Astrocyte of the spinal cord (primary cell): ENCODE data around the gene OPN1SW.

Source experiments
- DNase-seq: peaks from one replicate; pipeline ENCODE4 v3.0.0; 2011; ENCODE audit warnings: low read depth, low spot score
- H3K4me3 ChIP-seq: 2 replicates; pipeline ENCODE4 v1.5.1; 2011; ENCODE audit warnings: low read depth, mild to moderate bottlenecking, low read length, moderate library complexity
- CTCF ChIP-seq: IDR thresholded peaks from 2 replicates; pipeline ENCODE4 v1.5.1; 2012; ENCODE audit warnings: low read depth, mild to moderate bottlenecking, low read length, inconsistent platforms
- in situ Hi-C: cut with HindIII; loops from 2 replicates; pipeline ENCODE4 v1.10.0; 2017; ENCODE audit warnings: low sequenced_read_pairs

Gene OPN1SW

GRCh38 chr7:128811631-128812430, 36.2 kb upstream of the OPN1SW start:
- DNase-seq, result no peak
- TF ChIP-seq CTCF, result no peak
- in situ Hi-C loops, result no loop called here
- no peak overlapping the region for H3K4me3 ChIP-seq

GRCh38 chr7:128810997-128811396, 35.4 kb upstream of the OPN1SW start:
- no peak for TF ChIP-seq CTCF
- H3K4me3 ChIP-seq, result no peak overlapping the region
- no peak for DNase-seq
- in situ Hi-C loops, result no loop called here

GRCh38 chr7:128810473-128810872, 34.9 kb upstream of the OPN1SW start:
- DNase-seq, result no peak
- TF ChIP-seq CTCF, result no peak
- in situ Hi-C loops, result no loop called here
- H3K4me3 ChIP-seq, result no peak overlapping the region

GRCh38 chr7:128809363-128809762, 33.8 kb upstream of the OPN1SW start:
- in situ Hi-C loops, result no loop called here
- DNase-seq, result no peak
- TF ChIP-seq CTCF, result no peak
- H3K4me3 ChIP-seq, result no peak overlapping the region

GRCh38 chr7:128807191-128807590, 31.6 kb upstream of the OPN1SW start:
- TF ChIP-seq CTCF, result no peak
- DNase-seq, result no peak
- in situ Hi-C loops, result no loop called here
- no peak overlapping the region for H3K4me3 ChIP-seq

GRCh38 chr7:128805225-128805624, 29.6 kb upstream of the OPN1SW start:
- no peak overlapping the region for H3K4me3 ChIP-seq
- no peak for DNase-seq
- no peak for TF ChIP-seq CTCF
- in situ Hi-C loops, result no loop called here
